K562 (cell line): ENCODE data around the gene DSE. TPM values are rescaled to one million over a fixed set of nuclear protein-coding genes. Genes with fewer than 3 reads are reported as not detected.
A peak's percentile ranks its signal among the peaks of the same experiment; 100 is the strongest.

Source experiments
- ATAC-seq: fragments of 200-7000 bp; cut with Tn5 transposase; 3 replicates; pipeline ENCODE4 v1.9.1; 2020; ENCODE audit warnings: moderate library complexity
- BruUV-seq: library from RNA; stranded (reverse); fragments of 400-500 nt; replicated peaks from 2 replicates; lab custom pipeline; 2021; lab: Mats Ljungman, UMichigan
- CTCF ChIA-PET: fragments of 300-600 bp; formaldehyde crosslinking; extraction: SDS; loops from one replicate; lab custom pipeline; 2021; ENCODE audit warnings: low intra/inter-chr PET ratio; lab: Yijun Ruan, JAX
- POLR2A ChIA-PET: fragments of 300-600, 350-650 bp; sonication (Branson Sonifier 250); formaldehyde crosslinking; extraction: SDS; loops from one replicate; lab custom pipeline; 2021; ENCODE audit warnings: antibody characterized with exemption, inconsistent platforms; lab: Yijun Ruan, JAX
- DNase-seq, 4 experiments: peaks; one replicate each; pipeline versions ENCODE4 v3.0.0 to v3.0.0-alpha.2; 2011 to 2018; ENCODE audit warnings: low spot score in 3 of 4, mixed read lengths in 3 of 4; ENCODE audit errors: extremely low read depth in 1 of 4
- FAIRE-seq: peaks from 2 replicates; lab custom pipeline; 2011; peaks lifted over from hg19 to GRCh38; lab: Jason Lieb, UNC
- H2AFZ ChIP-seq: 2 replicates; pipeline ENCODE4 v1.6.0; 2011; ENCODE audit warnings: low read depth, low read length, control low read depth, inconsistent platforms
- H3K27ac ChIP-seq: fragments of 200-600 bp; 3 replicates; pipeline ENCODE4 v1.8.0; 2011; ENCODE audit warnings: low read depth, mild to moderate bottlenecking, control low read depth, inconsistent platforms, low read length, moderate library complexity, mixed read lengths; ENCODE audit errors: extremely low read depth
- H3K27me3 ChIP-seq, 2 experiments: fragments of 300-600 bp in 1 of 2; 2 replicates in 1 of 2; 3 replicates in 1 of 2; pipeline versions ENCODE4 v1.6.0 to v1.8.0; 2011; ENCODE audit warnings: inconsistent platforms in 2 of 2, low read length in 2 of 2, mild to moderate bottlenecking in 1 of 2, mixed read lengths in 1 of 2, moderate library complexity in 1 of 2; ENCODE audit not compliant: control insufficient read depth in 2 of 2, insufficient read depth in 2 of 2
- H3K36me3 ChIP-seq: fragments of 300-600 bp; 3 replicates; pipeline ENCODE4 v1.8.0; 2011; ENCODE audit warnings: mild to moderate bottlenecking, low read length, inconsistent platforms; ENCODE audit not compliant: control insufficient read depth, insufficient read depth
- H3K4me1 ChIP-seq, 2 experiments: fragments of 200-600 bp in 1 of 2; replicated peaks in 1 of 2; 2 replicates in 1 of 2; 3 replicates in 1 of 2; pipeline versions ENCODE4 v1.5.1 to v1.8.0; 2011; ENCODE audit warnings: inconsistent platforms in 2 of 2, low read length in 2 of 2, mild to moderate bottlenecking in 1 of 2, mixed read lengths in 1 of 2, moderate library complexity in 1 of 2; ENCODE audit not compliant: control insufficient read depth in 2 of 2, insufficient read depth in 2 of 2
- H3K4me2 ChIP-seq: 2 replicates; pipeline ENCODE4 v1.6.1; 2011; ENCODE audit warnings: low read length, control low read depth, inconsistent platforms, mixed read lengths; ENCODE audit not compliant: insufficient read depth
- H3K4me3 ChIP-seq: fragments of 200-600 bp; sonication (generic), shearing (Covaris generic); 2 replicates; pipeline ENCODE4 v1.5.1; 2016; ENCODE audit warnings: control low read depth, inconsistent platforms
- H3K79me2 ChIP-seq: fragments of 200-600 bp; 3 replicates; pipeline ENCODE4 v1.8.0; 2011; ENCODE audit warnings: low read length, inconsistent platforms; ENCODE audit not compliant: control insufficient read depth, insufficient read depth
- H3K9ac ChIP-seq, 2 experiments: 2 replicates each; pipeline versions ENCODE4 v1.6.0 to v1.6.1; 2011; ENCODE audit warnings: low read depth in 2 of 2, low read length in 2 of 2, control low read depth in 1 of 2, inconsistent platforms in 1 of 2, mild to moderate bottlenecking in 1 of 2, mixed read lengths in 1 of 2; ENCODE audit not compliant: insufficient read depth in 1 of 2
- H3K9me1 ChIP-seq: one replicate; pipeline ENCODE4 v1.6.0; 2011; ENCODE audit warnings: inconsistent platforms, mild to moderate bottlenecking, low read length, moderate library complexity; ENCODE audit not compliant: control insufficient read depth, insufficient read depth
- H3K9me3 ChIP-seq: replicated peaks from 2 replicates; pipeline ENCODE4 v1.5.1; 2011; ENCODE audit warnings: low read depth, low read length, inconsistent platforms; ENCODE audit not compliant: control insufficient read depth, insufficient read depth
- H4K20me1 ChIP-seq: replicated peaks from 2 replicates; pipeline ENCODE4 v1.6.1; 2011; ENCODE audit warnings: low read length, inconsistent platforms, mixed read lengths; ENCODE audit not compliant: control insufficient read depth, insufficient read depth
- CREBBP ChIP-seq: IDR thresholded peaks from one replicate; pipeline ENCODE4 v1.6.1; 2012; ENCODE audit warnings: low read depth, mild to moderate bottlenecking, control low read depth, inconsistent platforms, low read length
- DACH1 ChIP-seq: fragments of 450-650 bp; IDR thresholded peaks from 2 replicates; pipeline ENCODE4 v1.6.1; 2018; ENCODE audit not compliant: partially characterized antibody
- MXI1 ChIP-seq: IDR thresholded peaks from 2 replicates; pipeline ENCODE4 v1.6.1; 2011; ENCODE audit warnings: low read depth, mild to moderate bottlenecking, improper control_type of control experiment, low read length
- SIX5 ChIP-seq, 2 experiments: IDR thresholded peaks; 2 replicates each; pipeline ENCODE4 v1.6.1; 2011; ENCODE audit warnings: low read length in 2 of 2, borderline replicate concordance in 1 of 2, low read depth in 1 of 2, mild to moderate bottlenecking in 1 of 2, moderate library complexity in 1 of 2; ENCODE audit not compliant: insufficient read depth in 1 of 2
- STAT5B ChIP-seq: fragments of 250-450 bp; sonication (Bioruptor Pico); IDR thresholded peaks from 2 replicates; pipeline ENCODE4 v1.8.0; 2021; ENCODE audit warnings: mild to moderate bottlenecking, inconsistent platforms
- TEAD4 ChIP-seq, 2 experiments: sonication (generic) in 1 of 2; formaldehyde crosslinking in 1 of 2; IDR thresholded peaks; 2 replicates each; pipeline versions ENCODE4 v1.6.1 to v1.8.0; 2012 to 2022; ENCODE audit warnings: borderline replicate concordance in 1 of 2, inconsistent platforms in 1 of 2, low read length in 1 of 2, mild to moderate bottlenecking in 1 of 2, missing genetic modification reagents in 1 of 2
- ZBED1 ChIP-seq: IDR thresholded peaks from 2 replicates; pipeline ENCODE4 v1.6.1; 2014
- ZNF507 ChIP-seq: conservative IDR thresholded peaks from 2 replicates; pipeline ENCODE4 v1.6.1; 2017; ENCODE audit warnings: missing genetic modification characterization, missing compliant biosample characterization
- WGBS: fragments of 100-300 bp; shearing (Covaris generic); methylation state at CpG from one replicate; pipeline ENCODE4 v1.1.6; 2016; ENCODE audit warnings: low coverage, mixed read lengths; ENCODE audit not compliant: insufficient coverage; ENCODE audit errors: missing lambda C conversion rate; 5-methylcytosine and 5-hydroxymethylcytosine counted together
- in situ Hi-C: fragments of 300-500 bp; cut with MboI; formaldehyde crosslinking; loops from 4 replicates; pipeline ENCODE4 v1.15.0; 2018; ENCODE audit warnings: inconsistent platforms, mixed read lengths
- intact Hi-C: fragments of 100-400 bp; cut with micrococcal nuclease; formaldehyde crosslinking; loops from 2 replicates; pipeline ENCODE4 v1.14.2; 2022
- polyA plus RNA-seq, 8 experiments: library from polyadenylated mRNA; depleted of rRNA in 4 of 8; stranded (reverse) in 5 of 8; unstranded in 3 of 8; fragments of >200 nt; fragmentation: Nextera tagmentation in 2 of 8; fragmentation: Illumina TruSeq in 1 of 8; extraction: Ambion mirVana in 2 of 8; extraction: Trizol in 1 of 8; gene quantifications; 2 replicates each; pipeline versions ENCODE4 v1.2.1 to v1.2.3, GENCODE V29; 2011 to 2014; ENCODE audit warnings: inconsistent platforms in 1 of 8, missing spikeins in 1 of 8
- total RNA-seq, 7 experiments: library from RNA; depleted of rRNA in 6 of 7; stranded (reverse); fragments of >200 nt in 6 of 7; fragmentation: Illumina TruSeq in 2 of 7; extraction: Trizol in 2 of 7; gene quantifications; 2 replicates each; pipeline versions ENCODE4 v1.2.1 to v1.2.3, GENCODE V29; 2011 to 2021; ENCODE audit warnings: low replicate concordance in 1 of 7
- TF ChIP-seq, protein P1 (sequence below), 2 experiments: fragments of 450-650 bp in 1 of 2; sonication (generic) in 1 of 2; formaldehyde crosslinking in 1 of 2; IDR thresholded peaks in 1 of 2; conservative IDR thresholded peaks in 1 of 2; 2 replicates each; pipeline versions ENCODE4 v1.6.1 to v1.8.1; 2016 to 2023; ENCODE audit warnings: mild to moderate bottlenecking in 2 of 2, moderate library complexity in 2 of 2, inconsistent platforms in 1 of 2, missing genetic modification reagents in 1 of 2
- TF ChIP-seq, protein P2 (sequence below): sonication (generic); formaldehyde crosslinking; IDR thresholded peaks from 2 replicates; pipeline ENCODE4 v1.8.0; 2022; ENCODE audit warnings: mild to moderate bottlenecking, missing genetic modification reagents
- TF ChIP-seq, protein P3 (sequence below): fragments of 450-650 bp; conservative IDR thresholded peaks from 2 replicates; pipeline ENCODE4 v1.6.1; 2016; ENCODE audit warnings: missing genetic modification characterization, low read depth, mild to moderate bottlenecking, missing compliant biosample characterization, moderate library complexity

DSE gene
- total and polyA plus RNA-seq, 9 of the 15 experiments (the other 6 are each of a cell fraction or from before 2014, with no cell fraction given): 0.49 to 1.7 (median 0.79) TPM

DNA sequence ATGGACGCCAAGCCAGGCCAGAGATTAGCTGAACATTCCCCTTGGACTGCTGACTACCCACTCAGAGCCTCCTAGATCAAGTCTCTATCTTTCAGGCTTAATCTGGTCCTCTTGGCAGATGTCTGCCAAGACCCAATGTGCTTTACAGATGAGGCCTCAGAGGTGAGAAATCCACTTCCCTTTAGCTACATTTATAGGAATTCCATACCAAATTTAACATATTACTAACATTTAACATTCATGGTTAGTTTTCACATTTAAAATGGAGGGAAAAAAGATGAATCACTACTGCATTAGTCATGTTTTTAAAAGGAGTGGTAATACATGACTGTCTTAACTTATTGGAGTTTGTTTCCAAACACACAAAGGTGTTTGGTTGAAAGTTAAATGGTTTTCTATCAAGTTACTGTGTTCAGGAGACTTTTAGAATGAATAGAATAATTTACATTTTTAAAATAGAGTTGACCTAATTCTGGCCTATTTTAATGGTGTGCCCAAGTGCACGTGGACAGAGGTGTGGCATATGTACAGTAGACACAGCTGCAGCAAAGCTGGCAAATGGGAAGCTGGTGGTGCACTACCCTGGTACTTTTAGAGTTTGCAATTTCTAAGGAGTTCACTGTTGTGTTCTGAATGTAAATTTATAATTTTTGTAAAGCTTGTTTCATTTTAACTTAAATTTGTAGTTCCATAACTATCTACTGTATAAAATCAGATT is 48.5 kb downstream of the DSE start:
- TF ChIP-seq, protein P1, sequence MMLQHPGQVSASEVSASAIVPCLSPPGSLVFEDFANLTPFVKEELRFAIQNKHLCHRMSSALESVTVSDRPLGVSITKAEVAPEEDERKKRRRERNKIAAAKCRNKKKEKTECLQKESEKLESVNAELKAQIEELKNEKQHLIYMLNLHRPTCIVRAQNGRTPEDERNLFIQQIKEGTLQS (IDR thresholded peaks at IDR 0.05): peak; percentile 41
- TF ChIP-seq, protein P1 (CRISPR knock-in tag; conservative IDR thresholded peaks at IDR 0.05): no peak
- TF ChIP-seq CREBBP (no peak), ZBED1 (no peak)
- ChIA-PET CTCF (no interaction called here), POLR2A (no interaction called here)
- no peak for ATAC-seq
- Histone ChIP-seq H3K4me1 (no peaks in the 10 kb centered on the region), H3K9me3 (no peaks in the 10 kb centered on the region; the same call in 1 of the 2 replicates), H3K27me3 (no peaks in the 10 kb centered on the region), H3K4me2 (no peak overlapping the region), H3K4me3 (no peak overlapping the region), H3K36me3 (no peaks in the 10 kb centered on the region), H3K9me1 (no peaks in the 10 kb centered on the region), H2AFZ (no peak overlapping the region), H3K27ac (no peak overlapping the region), H4K20me1 (no peaks in the 10 kb centered on the region), H3K9ac (no peak overlapping the region), H3K79me2 (no peaks in the 10 kb centered on the region)
- intact Hi-C loops (no loop called here), in situ Hi-C loops (no loop called here)
- no TSS peak for BruUV-seq
- no peak for DNase-seq
- no peak for FAIRE-seq
- 0% methylated on average over 2 of the region's 2 CpGs for WGBS

DNA sequence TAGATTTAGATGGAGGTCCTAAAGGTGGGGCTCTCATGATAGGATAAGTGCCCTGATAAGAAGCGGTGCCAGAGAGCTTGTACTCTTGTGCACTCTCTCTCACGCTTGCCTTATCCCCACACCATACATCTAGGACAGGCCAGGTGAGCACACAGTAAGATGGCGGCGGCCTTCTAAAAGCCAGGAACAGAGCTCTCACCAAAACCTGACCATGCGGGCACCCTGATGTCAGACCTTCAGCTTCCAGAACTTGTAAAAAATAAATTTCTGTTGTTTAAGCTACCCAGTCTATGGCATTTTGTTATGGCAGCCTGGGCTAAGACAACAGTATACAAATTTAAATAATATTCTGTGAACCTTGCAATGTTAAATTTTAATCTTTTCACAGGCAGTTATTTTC is 49.6 kb downstream of the DSE start:
- POLR2A ChIA-PET: interaction anchor here (1.2 kb wide), 1 partner anchor 23 kb away, joined by 3 read pairs; no protein-coding TSS in a partner anchor
- no peak for TF ChIP-seq MXI1
- TF ChIP-seq, protein P2, sequence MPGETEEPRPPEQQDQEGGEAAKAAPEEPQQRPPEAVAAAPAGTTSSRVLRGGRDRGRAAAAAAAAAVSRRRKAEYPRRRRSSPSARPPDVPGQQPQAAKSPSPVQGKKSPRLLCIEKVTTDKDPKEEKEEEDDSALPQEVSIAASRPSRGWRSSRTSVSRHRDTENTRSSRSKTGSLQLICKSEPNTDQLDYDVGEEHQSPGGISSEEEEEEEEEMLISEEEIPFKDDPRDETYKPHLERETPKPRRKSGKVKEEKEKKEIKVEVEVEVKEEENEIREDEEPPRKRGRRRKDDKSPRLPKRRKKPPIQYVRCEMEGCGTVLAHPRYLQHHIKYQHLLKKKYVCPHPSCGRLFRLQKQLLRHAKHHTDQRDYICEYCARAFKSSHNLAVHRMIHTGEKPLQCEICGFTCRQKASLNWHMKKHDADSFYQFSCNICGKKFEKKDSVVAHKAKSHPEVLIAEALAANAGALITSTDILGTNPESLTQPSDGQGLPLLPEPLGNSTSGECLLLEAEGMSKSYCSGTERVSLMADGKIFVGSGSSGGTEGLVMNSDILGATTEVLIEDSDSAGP (CRISPR knock-in tag): no peak
- TF ChIP-seq STAT5B (CRISPR knock-in tag): no peak
- no peak for TF ChIP-seq ZNF507 (tag)
- TF ChIP-seq DACH1: no peak
- TF ChIP-seq SIX5 (IDR thresholded peaks at IDR 0.05; ENCODE audit: borderline replicate concordance in 1 of 2, insufficient read depth in 1 of 2, low read depth in 1 of 2, low read length in 2 of 2): no peak
- TF ChIP-seq, protein P3, sequence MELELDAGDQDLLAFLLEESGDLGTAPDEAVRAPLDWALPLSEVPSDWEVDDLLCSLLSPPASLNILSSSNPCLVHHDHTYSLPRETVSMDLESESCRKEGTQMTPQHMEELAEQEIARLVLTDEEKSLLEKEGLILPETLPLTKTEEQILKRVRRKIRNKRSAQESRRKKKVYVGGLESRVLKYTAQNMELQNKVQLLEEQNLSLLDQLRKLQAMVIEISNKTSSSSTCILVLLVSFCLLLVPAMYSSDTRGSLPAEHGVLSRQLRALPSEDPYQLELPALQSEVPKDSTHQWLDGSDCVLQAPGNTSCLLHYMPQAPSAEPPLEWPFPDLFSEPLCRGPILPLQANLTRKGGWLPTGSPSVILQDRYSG (tag): no peak
- no peak for TF ChIP-seq TEAD4 (IDR thresholded peaks at IDR 0.05; ENCODE audit: low read length)
- TF ChIP-seq TEAD4 (CRISPR knock-in tag; IDR thresholded peaks at IDR 0.05; ENCODE audit: borderline replicate concordance): no peak

More for the DNA sequence above, 49.6 kb downstream of the DSE start:
- ATAC-seq (no peak), FAIRE-seq (no peak), DNase-seq (no peak)
- CTCF ChIA-PET: no interaction called here
- in situ Hi-C loops: no loop called here
- Histone ChIP-seq H3K4me3 (no peak overlapping the region), H3K9ac (no peak overlapping the region), H3K36me3 (no peaks in the 10 kb centered on the region), H3K79me2 (no peaks in the 10 kb centered on the region), H3K27me3 (no peaks in the 10 kb centered on the region), H3K9me3 (no peaks in the 10 kb centered on the region), H3K9me1 (no peaks in the 10 kb centered on the region), H3K4me1 (no peaks in the 10 kb centered on the region), H2AFZ (no peak overlapping the region), H4K20me1 (no peaks in the 10 kb centered on the region), H3K27ac (no peak overlapping the region), H3K4me2 (no peak overlapping the region)
- WGBS: 36% methylated on average over 5 of the region's 5 CpGs
- no TSS peak for BruUV-seq
- intact Hi-C loops: no loop called here
